SJCRH30 (cell line): Measurements from ENCODE around the gene PLA2G2D. TPM values are rescaled to one million over a fixed set of nuclear protein-coding genes. Genes with fewer than 3 reads are reported as not detected.

Source experiments
- DNase-seq, 2 experiments: peaks; one replicate each; pipeline ENCODE4 v3.0.0-alpha.2; 2015 to 2020
- H3K27ac ChIP-seq: fragments of 250-450 bp; sonication (Bioruptor Pico); 2 replicates; pipeline ENCODE4 v1.5.1; 2020; ENCODE audit warnings: mild to moderate bottlenecking, moderate library complexity
- H3K27me3 ChIP-seq: fragments of 250-450 bp; sonication (Bioruptor Pico); 2 replicates; pipeline ENCODE4 v1.5.1; 2020; ENCODE audit warnings: mild to moderate bottlenecking, moderate library complexity
- H3K36me3 ChIP-seq: fragments of 250-450 bp; sonication (Bioruptor Pico); 2 replicates; pipeline ENCODE4 v1.5.1; 2020; ENCODE audit warnings: mild to moderate bottlenecking, moderate library complexity
- H3K4me1 ChIP-seq: fragments of 250-450 bp; sonication (Bioruptor Pico); 2 replicates; pipeline ENCODE4 v1.5.1; 2020; ENCODE audit warnings: mild to moderate bottlenecking, moderate library complexity
- H3K4me3 ChIP-seq: fragments of 250-450 bp; sonication (Bioruptor Pico); 2 replicates; pipeline ENCODE4 v1.5.1; 2020; ENCODE audit warnings: mild to moderate bottlenecking, moderate library complexity
- H3K9me3 ChIP-seq: fragments of 250-450 bp; sonication (Bioruptor Pico); replicated peaks from 2 replicates; pipeline ENCODE4 v1.5.1; 2020; ENCODE audit warnings: mild to moderate bottlenecking, moderate library complexity
- total RNA-seq: library from RNA; depleted of rRNA; stranded (reverse); fragments of >200 nt; shearing (Covaris generic); gene quantifications from 2 replicates; pipeline ENCODE4 v1.2.3, GENCODE V29; 2014

The PLA2G2D gene
- total RNA-seq, 1 experiment from 2014 or later, result not detected

DNA sequence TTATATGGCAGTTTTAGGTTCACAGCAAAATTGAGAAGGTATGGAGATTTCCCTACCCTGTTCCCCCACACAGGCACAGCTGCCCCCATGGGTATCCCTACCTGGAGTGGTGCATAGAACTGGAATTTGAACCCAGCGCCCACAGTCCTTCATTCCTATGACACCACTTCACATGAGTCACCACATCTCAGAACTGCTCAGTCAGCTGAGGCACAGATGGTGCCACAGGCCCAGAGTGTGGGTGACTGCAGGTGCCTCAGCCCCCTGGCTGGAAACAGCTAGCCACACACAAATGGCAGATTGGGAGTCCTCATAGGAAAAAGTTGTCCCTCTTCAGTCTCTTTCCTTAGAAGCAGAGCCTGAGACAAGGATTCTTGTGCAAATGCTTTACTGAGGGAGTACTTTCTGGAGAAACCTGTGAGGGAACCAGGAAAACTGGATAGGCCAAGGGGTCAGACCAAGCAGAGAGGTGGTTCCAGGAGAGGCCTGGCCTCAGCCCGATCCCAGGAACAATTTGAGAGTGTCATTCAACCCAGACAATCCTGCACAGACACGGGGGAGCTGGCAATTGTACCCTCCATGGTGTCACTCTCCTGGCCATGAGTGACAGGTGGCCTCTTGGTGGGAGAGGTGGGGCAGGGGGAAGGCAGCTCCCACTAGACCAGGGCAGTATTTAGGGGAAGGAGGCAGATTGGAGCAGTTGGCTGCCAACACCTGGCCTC lies 6.9 kb downstream of the PLA2G2D start:
- no peak overlapping the region for H3K4me3 ChIP-seq
- no peaks in the 10 kb centered on the region for H3K9me3 ChIP-seq
- H3K27ac ChIP-seq, result no peak overlapping the region
- H3K4me1 ChIP-seq, result no peaks in the 10 kb centered on the region
- H3K36me3 ChIP-seq, result no peaks in the 10 kb centered on the region
- no peaks in the 10 kb centered on the region for H3K27me3 ChIP-seq
- DNase-seq, result no peak

- Histone ChIP-seq H3K27me3 (no peaks in the 10 kb centered on the region), H3K9me3 (no peaks in the 10 kb centered on the region), H3K4me1 (no peaks in the 10 kb centered on the region), H3K36me3 (no peaks in the 10 kb centered on the region), H3K27ac (no peak overlapping the region), H3K4me3 (no peak overlapping the region)
- no peak for DNase-seq
Observed at GRCh38 chr1:20111452-20111851, 7.9 kb downstream of the PLA2G2D start.

GRCh38 chr1:20110679-20111078 lies 8.7 kb downstream of the PLA2G2D start:
- no peak for DNase-seq
- no peak overlapping the region for H3K27ac ChIP-seq

DNA sequence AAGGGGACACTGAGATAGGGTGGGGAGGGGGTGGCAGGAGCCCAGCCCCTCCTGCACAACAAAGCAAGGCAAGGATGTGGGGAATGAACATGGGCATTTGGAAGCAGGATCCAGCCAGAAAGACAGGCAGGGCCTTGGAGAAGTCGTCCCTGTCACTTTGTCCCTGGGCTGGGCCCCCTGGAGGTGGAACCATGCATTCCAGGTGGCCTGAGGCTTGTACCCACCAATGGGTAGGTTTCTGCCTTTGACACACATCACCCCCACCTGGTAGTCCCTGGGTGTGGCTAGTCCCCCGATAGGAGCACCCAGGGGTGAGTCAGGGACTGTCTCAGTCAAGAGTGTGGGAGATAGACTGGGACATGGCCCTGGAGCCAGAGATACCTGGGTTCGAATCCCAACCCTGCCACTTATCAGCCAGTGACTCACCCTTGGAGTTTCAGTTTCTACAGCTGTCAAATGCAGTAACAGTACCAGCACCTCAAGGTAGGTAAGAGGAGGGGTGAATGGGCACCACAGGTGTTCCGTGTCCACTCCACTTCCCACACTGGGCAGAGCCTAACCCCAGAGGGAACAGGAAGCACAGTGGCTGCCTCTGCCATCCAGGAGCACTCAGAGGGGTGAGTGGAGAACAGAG lies 10.0 kb downstream of the PLA2G2D start:
- H3K4me1 ChIP-seq, result no peaks in the 10 kb centered on the region
- DNase-seq, result no peak
- no peaks in the 10 kb centered on the region for H3K9me3 ChIP-seq
- no peak overlapping the region for H3K4me3 ChIP-seq
- H3K27me3 ChIP-seq, result no peaks in the 10 kb centered on the region
- H3K36me3 ChIP-seq, result no peaks in the 10 kb centered on the region
- H3K27ac ChIP-seq, result no peak overlapping the region

More at GRCh38 chr1:20110679-20111078, 8.7 kb downstream of the PLA2G2D start:
- no peak overlapping the region for H3K4me3 ChIP-seq
- no peaks in the 10 kb centered on the region for H3K9me3 ChIP-seq
- H3K36me3 ChIP-seq, result no peaks in the 10 kb centered on the region
- H3K27me3 ChIP-seq, result no peaks in the 10 kb centered on the region
- H3K4me1 ChIP-seq, result no peaks in the 10 kb centered on the region

GRCh38 chr1:20108366-20109123 lies 10.8 kb downstream of the PLA2G2D start:
- no peaks in the 10 kb centered on the region for H3K36me3 ChIP-seq
- no peak overlapping the region for H3K27ac ChIP-seq
- no peak for DNase-seq
- no peaks in the 10 kb centered on the region for H3K9me3 ChIP-seq
- H3K4me3 ChIP-seq, result no peak overlapping the region
- no peaks in the 10 kb centered on the region for H3K4me1 ChIP-seq
- no peaks in the 10 kb centered on the region for H3K27me3 ChIP-seq

- Histone ChIP-seq H3K4me3 (no peak overlapping the region), H3K4me1 (no peaks in the 10 kb centered on the region; the same call in 1 of the 2 replicates), H3K36me3 (no peaks in the 10 kb centered on the region), H3K27ac (no peak overlapping the region), H3K9me3 (no peaks in the 10 kb centered on the region), H3K27me3 (peaks cover 5% of the 10 kb centered on the region)
- DNase-seq, result no peak
Observed at GRCh38 chr1:20107796-20108195, 11.5 kb downstream of the PLA2G2D start.

DNA sequence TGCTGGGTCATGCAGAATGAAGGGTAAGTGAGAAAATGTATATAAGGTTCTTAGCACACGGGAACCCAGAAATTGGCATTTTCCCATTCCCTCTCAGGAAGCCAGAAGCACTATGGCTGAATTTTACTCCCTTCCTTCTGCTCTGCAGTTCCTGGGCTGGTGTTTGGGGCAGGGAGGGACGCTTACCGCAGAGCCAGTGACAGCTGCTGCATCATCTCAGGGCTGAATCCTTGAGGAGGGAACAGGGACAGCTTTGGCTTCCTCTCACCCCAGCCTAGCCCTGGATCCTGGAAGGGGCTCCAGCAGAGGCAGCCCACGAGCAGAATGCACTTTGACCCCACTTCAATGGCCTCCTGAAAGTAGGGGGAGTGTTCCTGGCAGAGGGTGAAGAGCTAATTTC lies 12.0 kb downstream of the PLA2G2D start:
- Histone ChIP-seq H3K9me3 (no peaks in the 10 kb centered on the region), H3K4me1 (no peaks in the 10 kb centered on the region; the same call in 1 of the 2 replicates), H3K36me3 (no peaks in the 10 kb centered on the region), H3K27me3 (peaks cover 10% of the 10 kb centered on the region), H3K27ac (no peak overlapping the region), H3K4me3 (no peak overlapping the region)
- DNase-seq, result peak in 1 of 2 experiments; percentile 45

DNA sequence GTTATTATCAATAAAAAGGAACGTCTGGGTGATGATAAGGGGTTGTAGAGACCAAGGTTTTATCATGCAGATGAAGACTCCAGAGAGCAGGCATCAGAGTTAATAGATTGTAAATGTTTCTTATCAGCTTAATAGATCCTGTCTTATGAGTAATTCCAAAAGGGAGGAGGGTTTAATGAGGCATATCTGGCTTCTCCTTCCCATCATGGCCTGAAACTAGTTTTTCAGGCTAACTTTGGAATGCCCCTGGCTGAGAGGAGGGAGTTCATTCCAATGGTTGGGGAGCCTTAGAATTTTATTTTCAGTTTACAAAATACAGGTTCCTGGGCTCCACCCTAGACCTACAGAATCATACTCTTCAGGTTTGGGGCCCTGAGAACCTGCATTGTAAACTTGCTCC lies 13.5 kb downstream of the PLA2G2D start:
- no peaks in the 10 kb centered on the region for H3K36me3 ChIP-seq
- H3K27me3 ChIP-seq, result peaks cover 10% of the 10 kb centered on the region
- H3K4me3 ChIP-seq, result no peak overlapping the region
- DNase-seq, result no peak
- no peak overlapping the region for H3K27ac ChIP-seq
- no peaks in the 10 kb centered on the region for H3K9me3 ChIP-seq
- H3K4me1 ChIP-seq, result no peaks in the 10 kb centered on the region; the same call in 1 of the 2 replicates

- Histone ChIP-seq H3K4me3 (no peak overlapping the region), H3K36me3 (no peaks in the 10 kb centered on the region), H3K27me3 (peaks cover 10% of the 10 kb centered on the region), H3K9me3 (no peaks in the 10 kb centered on the region), H3K27ac (no peak overlapping the region), H3K4me1 (no peaks in the 10 kb centered on the region; the same call in 1 of the 2 replicates)
- no peak for DNase-seq
Observed at GRCh38 chr1:20102875-20103274, 16.5 kb downstream of the PLA2G2D start.

DNA sequence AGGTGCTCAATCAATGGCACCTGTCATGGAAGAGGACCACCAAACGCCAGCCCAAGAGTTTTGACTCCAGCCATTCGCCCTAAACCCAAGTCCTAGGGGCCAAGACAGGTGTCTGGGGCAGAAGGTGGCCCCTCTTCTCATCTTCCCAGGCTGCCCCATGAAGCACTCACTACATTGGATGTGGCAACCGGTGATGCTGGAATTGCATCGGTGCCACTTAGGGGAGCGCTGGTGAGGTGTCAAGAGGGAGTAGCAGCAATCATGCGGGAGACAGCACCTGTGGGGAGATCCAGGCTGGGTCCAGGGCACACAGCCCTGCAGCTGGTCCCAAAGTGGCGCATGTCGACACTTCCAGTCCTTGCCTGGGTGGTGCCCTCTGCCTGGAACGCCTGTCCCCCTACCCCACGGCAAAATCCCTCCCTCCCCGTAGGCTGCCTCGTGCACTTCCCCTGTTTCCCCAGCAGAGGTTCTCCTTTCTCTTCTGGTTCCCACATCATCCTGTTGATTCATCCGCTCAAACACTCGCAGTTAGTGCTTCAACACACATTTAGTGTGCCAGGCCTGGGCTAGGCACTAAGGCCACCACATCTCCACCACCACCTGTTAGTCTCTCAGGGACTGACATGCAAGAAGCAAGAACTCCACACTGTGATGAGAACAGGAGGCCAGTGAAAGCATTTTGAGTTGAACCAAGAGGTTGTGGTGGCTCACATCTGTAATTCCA lies 18.5 kb downstream of the PLA2G2D start:
- Histone ChIP-seq H3K36me3 (no peaks in the 10 kb centered on the region), H3K27me3 (peaks cover 10% of the 10 kb centered on the region), H3K9me3 (peaks cover 6% of the 10 kb centered on the region; the same call in 1 of the 2 replicates), H3K4me1 (no peaks in the 10 kb centered on the region; the same call in 1 of the 2 replicates), H3K4me3 (no peak overlapping the region), H3K27ac (no peak overlapping the region)
- DNase-seq, result peak; percentile 16 to 56

GRCh38 chr1:20099533-20099932 lies 19.8 kb downstream of the PLA2G2D start:
- no peaks in the 10 kb centered on the region; the same call in 1 of the 2 replicates for H3K4me1 ChIP-seq
- H3K9me3 ChIP-seq, result peaks cover 6% of the 10 kb centered on the region; the same call in 1 of the 2 replicates
- H3K36me3 ChIP-seq, result no peaks in the 10 kb centered on the region
- peaks cover 10% of the 10 kb centered on the region for H3K27me3 ChIP-seq
- H3K4me3 ChIP-seq, result no peak overlapping the region
- H3K27ac ChIP-seq, result no peak overlapping the region
- DNase-seq, result no peak

GRCh38 chr1:20096840-20097447 lies 22.4 kb downstream of the PLA2G2D start:
- DNase-seq, result no peak
- Histone ChIP-seq H3K27ac (no peak overlapping the region), H3K4me1 (no peaks in the 10 kb centered on the region), H3K9me3 (peaks cover 6% of the 10 kb centered on the region; the same call in 1 of the 2 replicates), H3K36me3 (no peaks in the 10 kb centered on the region), H3K27me3 (no peaks in the 10 kb centered on the region), H3K4me3 (no peak overlapping the region)

DNA sequence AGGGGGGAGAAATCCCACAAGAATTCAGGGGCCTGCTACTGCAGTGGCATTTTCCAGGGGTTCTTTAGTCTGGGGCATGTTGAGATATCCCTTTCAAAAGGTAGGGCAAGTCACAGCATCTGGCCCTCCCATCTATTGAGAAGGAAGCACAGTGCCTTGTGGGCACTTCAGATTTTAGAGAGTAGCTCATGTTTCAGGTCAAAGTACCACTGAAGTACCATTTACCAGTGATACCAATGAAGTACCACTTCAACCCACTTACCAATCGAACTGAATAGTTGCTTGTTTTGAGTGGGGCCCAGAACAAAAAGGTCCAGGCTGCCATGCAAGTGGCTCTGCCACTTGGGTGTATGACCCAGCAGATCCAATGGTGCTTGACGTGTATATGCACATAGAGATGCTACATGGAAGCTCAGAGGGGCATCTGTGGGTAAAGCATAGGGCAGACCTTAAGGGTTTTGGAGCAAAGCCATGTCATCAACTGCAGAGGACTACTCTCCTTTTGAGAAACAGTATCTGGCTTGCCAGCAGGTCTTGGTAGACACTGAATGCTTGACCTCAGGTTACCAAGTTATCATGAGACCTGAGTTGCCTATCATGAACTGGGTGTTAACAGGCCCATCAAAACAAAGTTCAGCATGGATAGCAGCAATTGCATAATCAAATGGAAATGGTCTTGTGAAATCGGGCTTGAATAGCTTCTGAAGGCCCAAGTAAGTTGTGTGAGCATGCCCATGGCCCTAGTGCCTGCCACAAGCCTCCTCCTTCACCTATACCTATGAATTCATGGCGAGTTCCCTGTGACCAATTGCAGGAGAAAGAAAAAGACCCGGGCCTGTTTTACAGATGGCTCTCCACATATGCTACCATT lies 23.5 kb downstream of the PLA2G2D start:
- no peaks in the 10 kb centered on the region; the same call in 1 of the 2 replicates for H3K27me3 ChIP-seq
- DNase-seq, result no peak
- no peaks in the 10 kb centered on the region for H3K36me3 ChIP-seq
- no peaks in the 10 kb centered on the region for H3K4me1 ChIP-seq
- peaks cover 6% of the 10 kb centered on the region; the same call in 1 of the 2 replicates for H3K9me3 ChIP-seq
- H3K27ac ChIP-seq, result no peak overlapping the region
- H3K4me3 ChIP-seq, result no peak overlapping the region
